Spleen (tissue), 11 donors: Measurements from ENCODE around the gene LRRC23. TPM values are rescaled to one million over a fixed set of nuclear protein-coding genes. Genes with fewer than 3 reads are reported as not detected.
"Not testable (repeated sequence)": the region's sequence is repeated elsewhere in the genome, so short reads cannot be mapped to it uniquely, and the experiment has no call there.

ENCODE experiments used
- DNase-seq: peaks from one replicate; pipeline ENCODE4 v3.0.0-alpha.2; 2020
- H3K27ac ChIP-seq, 8 donors: fragments of 200-600 bp; sonication (generic) in 7 of 8; 1 replicate in 4 of 8; 2 replicates in 4 of 8; pipeline versions ENCODE4 v1.5.0 to v1.8.0; 2016 to 2021; ENCODE audit warnings: inconsistent platforms in 4 of 8, mild to moderate bottlenecking in 4 of 8, moderate library complexity in 1 of 8
- H3K27me3 ChIP-seq, 7 donors: fragments of 200-600 bp; sonication (generic) in 6 of 7; replicated peaks in 1 of 7; 1 replicate in 4 of 7; 2 replicates in 3 of 7; pipeline versions ENCODE4 v1.5.0 to v1.8.0; 2016 to 2021; ENCODE audit warnings: inconsistent platforms in 3 of 7, mild to moderate bottlenecking in 1 of 7
- H3K36me3 ChIP-seq, 6 donors: fragments of 200-600 bp; sonication (generic) in 5 of 6; 1 replicate in 4 of 6; 2 replicates in 2 of 6; pipeline versions ENCODE4 v1.5.0 to v1.8.0; 2016 to 2021; ENCODE audit warnings: inconsistent platforms in 2 of 6
- H3K4me1 ChIP-seq, 6 donors: fragments of 200-600 bp; sonication (generic) in 5 of 6; 1 replicate in 3 of 6; 2 replicates in 3 of 6; pipeline versions ENCODE4 v1.5.0 to v1.8.0; 2016 to 2021; ENCODE audit warnings: inconsistent platforms in 3 of 6
- H3K4me3 ChIP-seq, 8 donors: fragments of 200-600 bp; sonication (generic) in 7 of 8; 1 replicate in 4 of 8; 2 replicates in 4 of 8; pipeline versions ENCODE4 v1.5.0 to v1.8.0; 2016 to 2021; ENCODE audit warnings: inconsistent platforms in 4 of 8, mild to moderate bottlenecking in 4 of 8, moderate library complexity in 2 of 8
- H3K9me3 ChIP-seq, 8 donors: fragments of 200-600 bp; sonication (generic) in 7 of 8; 1 replicate in 4 of 8; 2 replicates in 4 of 8; pipeline versions ENCODE4 v1.5.0 to v1.8.0; 2016 to 2021; ENCODE audit warnings: inconsistent platforms in 4 of 8
- POLR2A ChIP-seq, 3 donors: fragments of 450-650 bp; IDR thresholded peaks; one replicate each; pipeline ENCODE4 v1.5.1; 2017; ENCODE audit warnings: antibody characterized with exemption in 3 of 3, mild to moderate bottlenecking in 1 of 3
- POLR2AphosphoS5 ChIP-seq, 3 donors: sonication (generic); formaldehyde crosslinking; IDR thresholded peaks; one replicate each; pipeline ENCODE4 v1.5.1; 2017; ENCODE audit warnings: antibody characterized with exemption in 3 of 3
- WGBS, 5 donors: extraction: QIAGEN DNeasy Blood & Tissue Kit in 3 of 5; methylation state at CpG; one replicate each; pipeline versions ENCODE4 v1.1.5 to v1.1.7; 2013 to 2018; 5-methylcytosine and 5-hydroxymethylcytosine counted together
- intact Hi-C: fragments of 100-400 bp; cut with DNase I; formaldehyde crosslinking; loops from one replicate; pipeline ENCODE4 v1.15.0; 2023; ENCODE audit warnings: low total_unique reads
- polyA plus RNA-seq, 3 donors: library from polyadenylated mRNA; stranded (reverse); fragments of 200-250 nt; gene quantifications; one replicate each; pipeline ENCODE4 v1.2.1, GENCODE V29; 2013
- total RNA-seq, 7 donors: library from RNA; depleted of rRNA in 3 of 7; stranded (reverse); fragments of >200 nt in 3 of 7; fragmentation: NEBNext Ultra II Directional in 4 of 7; extraction: Animal tissue kit (Norgen Biotek cat#: 25700) in 4 of 7; gene quantifications; one replicate each; pipeline versions ENCODE4 v1.1.0 to v1.2.1, GENCODE V29; 2016 to 2021
- TF ChIP-seq, protein P1 (sequence below), 11 experiments: fragments of 200-600 bp in 7 of 11; fragments of 450-650 bp in 4 of 11; sonication (generic) in 4 of 11; IDR thresholded peaks in 8 of 11; conservative IDR thresholded peaks in 3 of 11; 1 replicate in 7 of 11; 2 replicates in 4 of 11; pipeline versions ENCODE4 v1.4.0 to v1.8.0; 2016 to 2021; ENCODE audit warnings: antibody characterized with exemption in 11 of 11, inconsistent platforms in 4 of 11, mild to moderate bottlenecking in 1 of 11
- donor health status: healthy with polysubstance abuse.
- donor health status: DM: no; HTN: no; CAD: no; lungs with moderate emphysema.
- donor health status: DM: no; HTN: no; CAD: no.
- donor health status: Bipolar disorder and iron deficiency.
- donor health status: healthy.
- donor health status: DM: no; HTN: no; CAD: no.
- donor health status: DM: yes; HTN: yes; CAD: no.

Gene LRRC23
- total and polyA plus RNA-seq, 10 donors = 3.1 to 10.1 (median 6.4) TPM

DNA sequence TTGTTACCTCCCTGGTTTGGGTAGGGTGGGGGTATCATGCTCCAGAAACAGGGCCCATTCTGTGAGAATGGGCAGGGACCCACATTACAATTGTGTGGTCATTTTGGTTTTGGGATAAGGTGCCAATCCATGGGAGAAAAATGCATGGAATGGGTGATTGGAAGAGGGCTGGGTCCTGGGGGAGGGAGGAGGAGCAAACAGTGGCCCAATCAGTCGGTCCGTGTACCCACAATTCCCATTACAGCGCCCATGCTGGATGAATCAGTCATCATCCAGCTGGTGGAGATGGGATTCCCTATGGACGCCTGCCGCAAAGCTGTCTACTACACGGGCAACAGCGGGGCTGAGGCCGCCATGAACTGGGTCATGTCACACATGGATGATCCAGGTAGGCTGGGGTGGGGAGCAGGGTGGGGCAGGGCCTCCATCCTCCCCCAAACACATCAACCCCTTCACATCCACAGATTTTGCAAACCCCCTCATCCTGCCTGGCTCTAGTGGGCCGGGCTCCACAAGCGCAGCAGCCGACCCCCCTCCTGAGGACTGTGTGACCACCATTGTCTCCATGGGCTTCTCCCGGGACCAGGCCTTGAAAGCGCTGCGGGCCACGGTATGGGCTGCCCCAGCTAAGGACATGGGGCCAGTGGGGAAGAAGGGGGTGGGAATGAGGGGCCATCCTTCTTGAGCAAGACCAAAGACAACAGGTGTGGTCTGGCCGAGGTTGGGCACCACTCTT is 40.9 kb upstream of the LRRC23 start:
- peak; percentile 69 for DNase-seq
- intact Hi-C loops = loop anchor here (10.0 kb wide), 1 partner anchor 101 kb away; no protein-coding TSS in a partner anchor
- no peak for TF ChIP-seq POLR2A (IDR thresholded peaks at IDR 0.05)
- TF ChIP-seq POLR2AphosphoS5 (IDR thresholded peaks at IDR 0.05) = no peak
- TF ChIP-seq, protein P1, sequence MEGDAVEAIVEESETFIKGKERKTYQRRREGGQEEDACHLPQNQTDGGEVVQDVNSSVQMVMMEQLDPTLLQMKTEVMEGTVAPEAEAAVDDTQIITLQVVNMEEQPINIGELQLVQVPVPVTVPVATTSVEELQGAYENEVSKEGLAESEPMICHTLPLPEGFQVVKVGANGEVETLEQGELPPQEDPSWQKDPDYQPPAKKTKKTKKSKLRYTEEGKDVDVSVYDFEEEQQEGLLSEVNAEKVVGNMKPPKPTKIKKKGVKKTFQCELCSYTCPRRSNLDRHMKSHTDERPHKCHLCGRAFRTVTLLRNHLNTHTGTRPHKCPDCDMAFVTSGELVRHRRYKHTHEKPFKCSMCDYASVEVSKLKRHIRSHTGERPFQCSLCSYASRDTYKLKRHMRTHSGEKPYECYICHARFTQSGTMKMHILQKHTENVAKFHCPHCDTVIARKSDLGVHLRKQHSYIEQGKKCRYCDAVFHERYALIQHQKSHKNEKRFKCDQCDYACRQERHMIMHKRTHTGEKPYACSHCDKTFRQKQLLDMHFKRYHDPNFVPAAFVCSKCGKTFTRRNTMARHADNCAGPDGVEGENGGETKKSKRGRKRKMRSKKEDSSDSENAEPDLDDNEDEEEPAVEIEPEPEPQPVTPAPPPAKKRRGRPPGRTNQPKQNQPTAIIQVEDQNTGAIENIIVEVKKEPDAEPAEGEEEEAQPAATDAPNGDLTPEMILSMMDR (IDR thresholded peaks at IDR 0.05 in 8 of 11, conservative IDR thresholded peaks at IDR 0.05 in 3 of 11) = no peak
- Histone ChIP-seq H3K36me3 (peaks cover 0 to 75% (median 68%) of the 10 kb centered on the region in 6 donors), H3K27ac (no peak overlapping the region), H3K9me3 (no peaks in the 10 kb centered on the region), H3K4me1 (peaks cover 7 to 23% (median 15%) of the 10 kb centered on the region in 6 donors), H3K27me3 (no peaks in the 10 kb centered on the region), H3K4me3 (no peak overlapping the region)
- 94 to 99% (median 95%) methylated on average over 12 to 16 of the region's 16 CpGs for WGBS, 5 donors

DNA sequence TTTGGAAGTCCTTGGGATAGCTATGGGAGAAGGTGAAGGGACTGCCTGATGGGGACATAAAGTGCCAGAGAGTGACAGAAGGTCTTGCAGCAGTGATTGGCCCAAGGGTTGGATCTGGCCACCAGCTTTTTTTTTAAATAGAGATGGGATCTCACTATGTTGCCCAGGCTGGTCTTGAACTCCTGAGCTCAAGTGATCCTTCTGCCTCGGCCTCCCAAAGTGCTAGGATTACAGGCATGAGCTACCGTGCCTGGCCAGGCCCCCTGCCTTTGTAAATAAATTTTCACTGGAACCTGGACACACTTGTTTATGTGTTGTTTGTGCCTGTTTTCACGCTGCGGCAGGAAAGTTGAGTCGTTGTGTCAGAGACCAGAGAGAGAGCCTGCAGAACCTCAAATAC is 39.3 kb upstream of the LRRC23 start:
- Histone ChIP-seq H3K4me1 (peaks cover 16 to 38% (median 30%) of the 10 kb centered on the region in 6 donors), H3K36me3 (peaks cover 0 to 75% (median 63%) of the 10 kb centered on the region in 6 donors)
- not testable (repeated sequence) for DNase-seq, H3K27ac ChIP-seq, H3K9me3 ChIP-seq, H3K27me3 ChIP-seq, H3K4me3 ChIP-seq
- WGBS, 5 donors = 93 to 97% (median 95%) methylated on average over 5 of the region's 5 CpGs
- intact Hi-C loops = loop anchor here (10.0 kb wide), 1 partner anchor 99 kb away; no protein-coding TSS in a partner anchor

DNA sequence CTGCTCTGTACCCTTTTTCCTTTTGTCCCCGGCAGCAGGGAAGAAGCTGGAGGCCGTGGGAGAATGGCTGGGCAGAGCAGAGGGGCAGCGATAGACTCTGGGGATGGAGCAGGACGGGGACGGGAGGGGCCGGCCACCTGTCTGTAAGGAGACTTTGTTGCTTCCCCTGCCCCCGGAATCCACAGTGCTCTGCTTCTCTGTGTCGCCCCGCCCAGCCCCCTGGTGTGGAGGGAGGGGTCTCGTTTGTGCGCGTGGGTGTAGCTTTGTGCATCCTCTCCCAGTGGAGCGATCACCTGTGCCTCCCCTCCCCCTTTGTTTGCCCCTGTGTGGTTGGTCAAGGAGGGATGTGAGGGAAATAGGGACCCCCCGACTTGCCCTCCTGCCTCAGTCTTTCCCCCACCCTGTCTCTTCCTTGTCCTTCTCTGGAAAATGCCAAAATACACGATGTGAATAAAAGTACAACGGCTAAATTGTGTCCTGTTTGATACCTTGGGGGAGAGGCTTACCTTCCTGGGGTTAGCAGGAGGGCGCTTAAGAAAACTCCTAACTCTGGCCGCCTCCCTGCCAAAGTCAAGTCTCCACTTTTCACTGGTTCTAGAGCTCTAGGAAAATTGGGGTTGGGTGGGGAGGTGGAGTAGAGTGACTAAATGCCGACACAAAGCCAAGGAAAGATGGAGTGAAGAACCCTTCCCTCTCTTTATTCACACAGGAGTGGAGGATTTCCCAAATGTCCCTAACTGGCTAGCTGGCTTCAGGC is 38.3 kb upstream of the LRRC23 start:
- Histone ChIP-seq H3K9me3 (no peaks in the 10 kb centered on the region), H3K4me3 (peak overlapping the region in 5 of 8 donors; percentile 94 to 100 (median 99)), H3K4me1 (peaks cover 21 to 49% (median 40%) of the 10 kb centered on the region in 6 donors), H3K36me3 (peaks cover 0 to 75% (median 62%) of the 10 kb centered on the region in 6 donors), H3K27ac (peak overlapping the region in 7 of 8 donors; percentile 96 to 99 (median 98)), H3K27me3 (no peaks in the 10 kb centered on the region)
- 79 to 87% (median 84%) methylated on average over 18 to 19 of the region's 19 CpGs for WGBS, 5 donors
- intact Hi-C loops = loop anchor here (10.0 kb wide), 1 partner anchor 98 kb away; no protein-coding TSS in a partner anchor
- TF ChIP-seq POLR2AphosphoS5 (IDR thresholded peaks at IDR 0.05) (no peak), POLR2A (IDR thresholded peaks at IDR 0.05) (no peak)
- DNase-seq = peak; percentile 83

DNA sequence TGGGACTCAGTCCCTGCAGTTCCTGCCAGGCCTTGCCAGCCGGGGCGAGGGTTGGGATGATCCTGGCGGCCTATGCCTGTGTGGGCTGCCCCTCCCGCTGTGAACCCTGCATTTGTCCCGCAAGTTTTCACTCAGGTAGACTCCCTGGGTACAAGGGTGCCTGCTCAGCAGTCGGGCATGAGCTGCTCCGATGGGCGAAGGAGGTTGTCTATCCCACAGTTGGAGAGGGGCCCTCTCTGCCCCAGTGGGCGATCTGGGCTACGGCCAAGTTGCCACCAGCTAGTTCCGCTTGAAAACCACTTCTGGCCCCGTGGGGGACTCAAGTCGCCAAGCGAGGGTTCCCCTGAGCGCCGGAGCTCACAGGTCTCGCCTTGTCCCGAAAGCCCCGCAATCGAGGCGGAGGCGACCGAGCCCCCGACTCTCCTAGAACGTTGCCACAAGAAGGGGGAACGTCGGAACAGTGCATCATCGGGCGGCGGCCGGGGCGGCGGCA is 37.7 kb upstream of the LRRC23 start:
- intact Hi-C loops = loop anchor here (10.0 kb wide), 1 partner anchor 98 kb away; no protein-coding TSS in a partner anchor
- no peaks in the 10 kb centered on the region for H3K9me3 ChIP-seq
- WGBS, 5 donors = 1 to 7% (median 3%) methylated on average over 20 to 33 of the region's 33 CpGs
- TF ChIP-seq POLR2A (IDR thresholded peaks at IDR 0.05) = no peak
- TF ChIP-seq, protein P1 (IDR thresholded peaks at IDR 0.05 in 8 of 11, conservative IDR thresholded peaks at IDR 0.05 in 3 of 11) = peak in 2 of 11 experiments; percentile 6 to 13
- peaks cover 27 to 55% (median 47%) of the 10 kb centered on the region in 6 donors for H3K4me1 ChIP-seq
- peak; percentile 97 for DNase-seq
- H3K36me3 ChIP-seq = peaks cover 0 to 73% (median 56%) of the 10 kb centered on the region in 6 donors
- no peaks in the 10 kb centered on the region for H3K27me3 ChIP-seq
- peak overlapping the region; percentile 89 to 100 (median 99) for H3K4me3 ChIP-seq
- peak overlapping the region; percentile 89 to 99 (median 98) for H3K27ac ChIP-seq
